Naive thymus-derived CD8-positive, alpha-beta T cell (primary cell): ENCODE results near the gene STAG1. TPM values are rescaled to one million over a fixed set of nuclear protein-coding genes. Genes with fewer than 3 reads are reported as not detected.
A peak's percentile ranks its signal among the peaks of the same experiment; 100 is the strongest.
"Not testable (repeated sequence)": the region's sequence is repeated elsewhere in the genome, so short reads cannot be mapped to it uniquely, and the experiment has no call there.

Source experiments
- ATAC-seq, 2 donors: fragments of 150-1000 bp; cut with Tn5 transposase in 1 of 2; sonication (Bioruptor Pico), chemical (Tn5 transposase) in 1 of 2; 1 replicate in 1 of 2; 2 replicates in 1 of 2; pipeline ENCODE4 v1.10.0; 2021; ENCODE audit warnings: mild to moderate bottlenecking in 2 of 2, moderate library complexity in 2 of 2
- POLR2A ChIA-PET: fragments of 350-600 bp; sonication (Branson Sonifier 250); formaldehyde crosslinking; loops from one replicate; lab custom pipeline; 2021; ENCODE audit warnings: antibody characterized with exemption; lab: Charles Lee
- DNase-seq, 10 donors: peaks; one replicate each; pipeline versions ENCODE4 v3.0.0 to v3.0.0-alpha.2; 2020 to 2022
- H3K27ac Mint-ChIP-seq, 10 donors: one replicate each; pipeline ENCODE4 v1.8.0; 2020 to 2022; ENCODE audit warnings: mild to moderate bottlenecking in 10 of 10, mixed read lengths in 10 of 10, moderate library complexity in 4 of 10, inconsistent platforms in 1 of 10
- H3K27me3 Mint-ChIP-seq, 5 donors: one replicate each; pipeline ENCODE4 v1.8.0; 2021 to 2022; ENCODE audit warnings: mixed read lengths in 5 of 5
- H3K36me3 Mint-ChIP-seq, 3 donors: one replicate each; pipeline ENCODE4 v1.8.0; 2020 to 2022; ENCODE audit warnings: mixed read lengths in 3 of 3, mild to moderate bottlenecking in 2 of 3, inconsistent platforms in 1 of 3
- H3K4me1 Mint-ChIP-seq, 4 donors: one replicate each; pipeline ENCODE4 v1.8.0; 2021 to 2022; ENCODE audit warnings: mixed read lengths in 4 of 4
- H3K4me3 Mint-ChIP-seq, 10 donors: one replicate each; pipeline ENCODE4 v1.8.0; 2020 to 2022; ENCODE audit warnings: mild to moderate bottlenecking in 10 of 10, mixed read lengths in 10 of 10, moderate library complexity in 6 of 10, inconsistent platforms in 1 of 10
- H3K9me3 Mint-ChIP-seq, 9 donors: one replicate each; pipeline ENCODE4 v1.8.0; 2020 to 2022; ENCODE audit warnings: mixed read lengths in 9 of 9, mild to moderate bottlenecking in 3 of 9, inconsistent platforms in 1 of 9, moderate library complexity in 1 of 9
- polyA plus RNA-seq, 3 donors: library from polyadenylated mRNA; unstranded; fragments of 300-500 nt; fragmentation: Illumina TruSeq; gene quantifications; one replicate each; pipeline ENCODE4 v1.2.3, GENCODE V29; 2021
- total RNA-seq, 8 experiments: library from RNA in 2 of 8; stranded (reverse) in 2 of 8; gene quantifications; one replicate each; pipeline ENCODE4 v1.2.3 and lab custom pipeline; 2021 to 2026

Gene STAG1
- total and polyA plus RNA-seq, 5 experiments from 2014 or later, result 15.1 to 51.2 (median 17.5) TPM

- no peaks in the 10 kb centered on the region for H3K27me3 Mint-ChIP-seq
- no peak for DNase-seq
- H3K36me3 Mint-ChIP-seq, result peaks cover 0 to 27% (median 9%) of the 10 kb centered on the region in 3 donors
- H3K9me3 Mint-ChIP-seq, result peaks cover 0 to 2% (median 0%) of the 10 kb centered on the region in 9 donors
- ATAC-seq, result no peak
- H3K4me3 Mint-ChIP-seq, result no peak overlapping the region
- POLR2A ChIA-PET, result no interaction called here
- peaks cover 0 to 5% (median 3%) of the 10 kb centered on the region in 4 donors for H3K4me1 Mint-ChIP-seq
- no peak overlapping the region for H3K27ac Mint-ChIP-seq
These were observed 139.7 kb downstream of the STAG1 start for GRCh38 chr3:136612512-136612911.

- Mint-ChIP-seq H3K9me3 (no peaks in the 10 kb centered on the region), H3K4me1 (peaks cover 3 to 9% (median 8%) of the 10 kb centered on the region in 4 donors), H3K27ac (peak overlapping the region in 1 of 10 donors; percentile 7), H3K4me3 (no peak overlapping the region), H3K36me3 (peaks cover 8 to 56% (median 19%) of the 10 kb centered on the region in 3 donors), H3K27me3 (no peaks in the 10 kb centered on the region)
- POLR2A ChIA-PET, result no interaction called here
- DNase-seq (no peak), ATAC-seq (no peak)
These were observed 145.2 kb downstream of the STAG1 start for GRCh38 chr3:136606990-136607389.

DNA sequence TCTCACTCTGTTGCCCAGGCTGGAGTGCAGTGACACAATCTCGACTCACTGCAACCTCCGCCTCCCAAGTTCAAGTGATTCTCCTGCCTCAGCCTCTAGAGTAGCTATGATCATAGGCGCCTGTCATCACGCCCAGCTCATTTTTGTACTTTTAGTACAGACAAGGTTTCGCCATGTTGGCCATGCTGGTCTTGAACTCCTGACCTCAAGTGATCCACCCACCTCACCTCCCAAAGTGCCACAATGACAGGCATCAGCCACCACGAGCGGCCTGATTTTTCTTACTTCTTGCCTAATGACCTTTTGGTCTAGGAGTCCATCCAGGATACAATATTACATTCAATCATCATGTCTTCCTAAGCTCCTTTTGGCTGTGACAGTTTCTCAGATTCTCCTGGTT, 146.0 kb downstream of the STAG1 start:
- Mint-ChIP-seq H3K27ac (peak overlapping the region in 2 of 10 donors; percentile 22 to 29), H3K36me3 (peaks cover 8 to 60% (median 19%) of the 10 kb centered on the region in 3 donors)
- not testable (repeated sequence) for H3K9me3 Mint-ChIP-seq, ATAC-seq, DNase-seq, H3K27me3 Mint-ChIP-seq, H3K4me3 Mint-ChIP-seq, H3K4me1 Mint-ChIP-seq
- POLR2A ChIA-PET, result interaction anchor here (0.8 kb wide), 1 partner anchor 72 kb away, joined by 3 read pairs; no protein-coding TSS in a partner anchor

DNA sequence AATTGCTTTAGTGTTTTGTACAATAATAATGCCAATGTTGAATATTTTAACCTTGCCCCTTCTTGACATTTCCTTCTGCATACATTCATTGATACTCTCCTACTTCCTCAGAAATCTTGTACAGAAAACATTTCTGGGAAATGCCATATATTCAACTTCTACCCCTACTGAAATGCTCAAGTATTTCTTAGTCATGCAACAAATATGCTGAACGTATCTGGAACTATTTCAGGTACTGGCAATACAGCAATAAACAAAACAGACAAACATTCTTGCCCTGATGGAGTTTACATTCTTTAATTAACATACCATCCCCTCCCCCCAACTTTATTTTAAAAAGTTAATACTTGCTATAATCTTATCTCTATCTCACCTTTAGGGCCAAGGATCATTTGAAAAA, 147.2 kb downstream of the STAG1 start:
- DNase-seq (no peak), ATAC-seq (no peak)
- Mint-ChIP-seq H3K36me3 (peaks cover 8 to 67% (median 20%) of the 10 kb centered on the region in 3 donors), H3K4me3 (no peak overlapping the region), H3K9me3 (no peaks in the 10 kb centered on the region), H3K27me3 (no peaks in the 10 kb centered on the region), H3K27ac (peak overlapping the region in 1 of 10 donors; percentile 6), H3K4me1 (peaks cover 5 to 9% (median 8%) of the 10 kb centered on the region in 4 donors)
- POLR2A ChIA-PET, result no interaction called here

DNA sequence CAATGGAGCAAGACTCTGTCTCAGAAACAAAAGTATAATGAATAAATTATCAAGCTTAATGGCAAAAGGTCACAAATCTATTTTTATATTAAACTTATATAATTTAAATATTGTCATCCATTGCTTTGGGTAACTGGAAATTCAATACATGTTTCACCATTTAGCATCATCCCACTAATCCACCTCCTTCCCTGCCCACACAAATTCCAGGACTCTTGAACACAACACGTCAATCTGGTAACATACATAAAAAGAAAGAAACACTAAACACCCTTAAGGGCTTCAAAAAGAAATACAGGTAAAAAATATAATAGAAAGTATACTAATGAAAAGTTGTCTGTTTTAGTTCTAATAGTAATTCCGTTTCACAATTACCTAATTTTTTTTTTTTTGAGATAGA, 149.4 kb downstream of the STAG1 start:
- Mint-ChIP-seq H3K9me3 (no peaks in the 10 kb centered on the region), H3K4me1 (peaks cover 8 to 20% (median 9%) of the 10 kb centered on the region in 4 donors), H3K4me3 (no peak overlapping the region), H3K27ac (no peak overlapping the region), H3K36me3 (peaks cover 8 to 65% (median 17%) of the 10 kb centered on the region in 3 donors), H3K27me3 (no peaks in the 10 kb centered on the region)
- POLR2A ChIA-PET, result no interaction called here
- ATAC-seq, result no peak
- no peak for DNase-seq

DNA sequence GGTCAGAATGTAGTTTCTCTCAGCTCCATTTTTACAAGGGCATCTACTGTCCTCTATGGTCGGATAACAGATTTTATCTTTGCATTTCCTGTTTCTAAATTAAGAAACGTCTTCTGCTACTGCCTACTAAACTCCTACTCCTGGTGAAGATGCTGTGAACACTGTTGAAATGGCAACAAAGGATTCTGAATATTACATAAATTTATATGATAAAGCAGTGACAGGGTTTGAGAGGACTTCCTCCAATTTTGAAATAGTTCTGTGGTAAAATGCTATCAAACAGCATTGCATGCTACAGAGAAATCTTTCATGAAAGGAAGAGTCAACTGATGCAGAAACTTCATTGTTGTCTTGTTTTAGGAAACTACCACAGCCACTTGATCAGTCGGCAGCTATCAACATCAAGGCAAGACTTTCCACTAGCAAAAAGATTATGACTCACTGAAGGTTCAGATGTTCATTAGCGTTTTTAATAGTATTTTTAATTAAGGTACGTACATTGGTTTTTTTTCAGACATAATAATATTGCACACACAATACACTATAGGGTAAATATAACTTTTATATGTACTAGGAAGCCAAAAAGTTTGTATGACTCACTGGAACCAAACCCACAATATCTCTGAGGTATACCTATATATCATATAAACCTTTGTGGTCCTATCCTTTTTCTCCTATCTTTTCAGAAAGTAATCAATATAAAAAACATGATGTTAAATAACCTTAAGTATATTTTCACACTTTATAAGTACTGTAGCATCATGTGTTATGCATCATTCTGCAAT, 156.1 kb downstream of the STAG1 start:
- DNase-seq (peak in 1 of 10 donors; percentile 7), ATAC-seq (no peak)
- Mint-ChIP-seq H3K27me3 (no peaks in the 10 kb centered on the region), H3K4me3 (peak overlapping the region in 1 of 10 donors; percentile 12), H3K27ac (peak overlapping the region in 4 of 10 donors; percentile 21 to 76 (median 28)), H3K9me3 (no peaks in the 10 kb centered on the region), H3K4me1 (peaks cover 12 to 36% (median 20%) of the 10 kb centered on the region in 4 donors), H3K36me3 (peaks cover 0 to 36% (median 20%) of the 10 kb centered on the region in 3 donors)
- POLR2A ChIA-PET, result interaction anchor here (0.6 kb wide), 1 partner anchor 267 kb away, joined by 3 read pairs; no protein-coding TSS in a partner anchor

DNA sequence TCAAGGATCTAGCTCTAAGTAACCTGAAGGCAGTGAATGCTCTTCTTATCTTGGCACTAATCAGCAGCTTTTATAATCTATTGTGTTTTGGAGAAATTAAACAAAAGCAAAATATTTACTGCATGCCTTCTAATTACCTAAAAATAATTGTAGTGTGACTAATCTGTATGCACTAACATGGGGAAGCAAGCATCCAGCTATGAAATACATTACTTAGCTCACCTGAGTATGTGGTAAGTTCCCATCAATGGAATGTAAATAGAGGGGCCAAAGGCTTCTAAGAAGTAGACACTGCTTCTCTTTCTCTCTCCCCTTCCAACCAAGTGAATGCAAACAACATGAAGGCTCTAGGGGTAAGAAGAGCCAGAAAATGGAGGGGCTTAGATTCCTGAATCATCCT, 165.6 kb downstream of the STAG1 start:
- POLR2A ChIA-PET, result no interaction called here
- peaks cover 0 to 12% (median under 1%) of the 10 kb centered on the region in 4 donors for H3K4me1 Mint-ChIP-seq

DNA sequence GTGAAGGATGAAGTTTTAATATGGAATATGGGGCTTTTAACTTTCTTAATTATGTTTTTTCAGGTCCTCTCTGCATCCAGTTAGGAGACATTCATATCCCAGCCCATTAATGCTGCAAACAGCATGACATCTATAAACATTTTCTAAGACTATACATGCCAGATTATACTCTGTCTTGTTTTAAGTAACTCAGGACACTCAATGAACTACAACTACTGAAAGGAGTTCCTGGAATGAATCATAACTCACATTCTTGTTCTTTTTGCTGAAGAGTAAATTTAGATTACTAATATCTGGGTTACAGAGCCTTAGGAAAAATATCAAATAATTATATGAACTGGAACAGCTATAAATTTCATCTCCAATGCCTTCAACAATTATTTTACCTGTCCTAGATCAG, 167.4 kb downstream of the STAG1 start:
- no peak overlapping the region for H3K4me3 Mint-ChIP-seq
- DNase-seq (no peak), ATAC-seq (no peak)
- peaks cover 0 to 12% (median under 1%) of the 10 kb centered on the region in 4 donors for H3K4me1 Mint-ChIP-seq
- POLR2A ChIA-PET, result no interaction called here
- no peaks in the 10 kb centered on the region for H3K27me3 Mint-ChIP-seq
- no peaks in the 10 kb centered on the region for H3K9me3 Mint-ChIP-seq
- H3K27ac Mint-ChIP-seq, result no peak overlapping the region
- peaks cover 0 to 59% (median 25%) of the 10 kb centered on the region in 3 donors for H3K36me3 Mint-ChIP-seq

More for the DNA sequence above, 165.6 kb downstream of the STAG1 start:
- DNase-seq (no peak), ATAC-seq (no peak)
- Mint-ChIP-seq H3K4me3 (no peak overlapping the region), H3K27me3 (no peaks in the 10 kb centered on the region), H3K27ac (no peak overlapping the region), H3K36me3 (peaks cover 0 to 59% (median 21%) of the 10 kb centered on the region in 3 donors), H3K9me3 (no peaks in the 10 kb centered on the region)

GRCh38 chr3:136583823-136584222, 168.4 kb downstream of the STAG1 start:
- ATAC-seq (no peak), DNase-seq (no peak)
- H3K4me1 Mint-ChIP-seq, result peaks cover 0 to 12% (median 3%) of the 10 kb centered on the region in 4 donors
- POLR2A ChIA-PET, result no interaction called here
- no peak overlapping the region for H3K27ac Mint-ChIP-seq
- no peak overlapping the region for H3K4me3 Mint-ChIP-seq
- H3K9me3 Mint-ChIP-seq, result no peaks in the 10 kb centered on the region
- peaks cover 0 to 57% (median 24%) of the 10 kb centered on the region in 3 donors for H3K36me3 Mint-ChIP-seq
- no peaks in the 10 kb centered on the region for H3K27me3 Mint-ChIP-seq

DNA sequence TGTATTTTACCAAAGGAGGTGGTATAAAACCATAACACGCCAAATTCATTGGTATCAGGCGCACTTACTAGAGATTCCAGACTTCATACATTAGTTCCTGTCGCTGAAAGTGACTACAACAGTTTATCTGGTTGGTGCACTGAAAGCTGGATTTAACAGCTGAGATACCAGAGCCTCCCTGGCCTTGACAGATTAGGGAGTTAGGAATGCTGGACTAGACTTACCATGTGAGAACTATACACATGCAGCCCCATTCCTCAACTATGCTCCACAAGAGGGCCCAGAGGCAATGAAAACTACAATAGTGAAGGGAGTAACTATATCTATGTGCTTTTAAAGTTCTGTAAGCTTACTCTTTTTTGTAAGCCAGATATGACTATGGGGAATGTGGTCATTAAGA, 174.4 kb downstream of the STAG1 start:
- Mint-ChIP-seq H3K4me3 (no peak overlapping the region), H3K36me3 (peaks cover 5 to 32% (median 25%) of the 10 kb centered on the region in 3 donors), H3K9me3 (peaks cover 0 to 11% (median 0%) of the 10 kb centered on the region in 9 donors), H3K4me1 (peaks cover 0 to 5% (median 0%) of the 10 kb centered on the region in 4 donors), H3K27ac (peak overlapping the region in 2 of 10 donors; percentile 57 to 62), H3K27me3 (no peaks in the 10 kb centered on the region)
- POLR2A ChIA-PET, result no interaction called here
- ATAC-seq, result no peak
- DNase-seq, result no peak

DNA sequence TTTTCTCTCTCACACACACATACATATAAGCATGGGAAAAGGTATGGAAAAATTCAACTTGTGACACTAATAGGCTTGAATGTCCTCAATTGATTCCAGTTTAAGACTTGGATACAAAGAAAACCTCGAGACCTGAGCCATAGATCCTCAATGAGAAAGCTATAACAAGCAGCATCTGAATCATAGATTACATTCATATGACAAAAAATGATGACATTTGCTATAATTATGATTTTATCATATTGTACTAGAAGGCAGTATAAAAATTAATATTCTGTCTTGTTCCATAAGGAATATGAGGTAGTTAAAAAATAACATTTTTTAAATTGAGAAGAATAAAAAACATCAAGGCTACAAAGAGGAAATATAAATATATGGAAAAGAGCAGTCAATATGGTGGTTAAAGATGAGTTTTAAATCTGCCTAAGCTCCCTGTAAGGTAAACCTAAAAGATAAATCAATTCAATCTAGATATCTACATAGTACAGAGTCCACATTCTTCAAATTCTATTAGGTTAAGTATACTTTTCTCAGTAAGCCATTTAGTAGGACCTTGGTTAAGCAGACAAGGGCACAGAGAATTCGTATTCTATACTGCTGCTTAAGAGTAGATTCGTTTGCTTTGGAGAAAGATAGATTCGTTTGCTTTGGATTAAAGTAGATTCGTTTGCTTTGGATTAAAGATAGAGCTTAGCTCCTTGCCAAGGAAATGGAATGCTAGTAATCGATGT, 175.7 kb downstream of the STAG1 start:
- Mint-ChIP-seq H3K4me1 (peaks cover 0 to 5% (median 3%) of the 10 kb centered on the region in 4 donors), H3K36me3 (peaks cover 5 to 31% (median 27%) of the 10 kb centered on the region in 3 donors), H3K9me3 (peaks cover 0 to 11% (median 0%) of the 10 kb centered on the region in 9 donors), H3K27me3 (no peaks in the 10 kb centered on the region), H3K27ac (no peak overlapping the region), H3K4me3 (no peak overlapping the region)
- ATAC-seq (no peak), DNase-seq (no peak)
- POLR2A ChIA-PET, result no interaction called here

- H3K27me3 Mint-ChIP-seq, result no peaks in the 10 kb centered on the region
- H3K4me1 Mint-ChIP-seq, result peaks cover 0 to 17% (median 12%) of the 10 kb centered on the region in 4 donors
- H3K9me3 Mint-ChIP-seq, result no peaks in the 10 kb centered on the region
- DNase-seq, result no peak
- ATAC-seq, result no peak
- peaks cover 7 to 45% (median 34%) of the 10 kb centered on the region in 3 donors for H3K36me3 Mint-ChIP-seq
- no peak overlapping the region for H3K27ac Mint-ChIP-seq
- POLR2A ChIA-PET, result no interaction called here
- no peak overlapping the region for H3K4me3 Mint-ChIP-seq
These were observed 184.5 kb downstream of the STAG1 start for GRCh38 chr3:136567599-136568188.
